ENCODE data around the gene GRM7.

GRM7 gene

DNA sequence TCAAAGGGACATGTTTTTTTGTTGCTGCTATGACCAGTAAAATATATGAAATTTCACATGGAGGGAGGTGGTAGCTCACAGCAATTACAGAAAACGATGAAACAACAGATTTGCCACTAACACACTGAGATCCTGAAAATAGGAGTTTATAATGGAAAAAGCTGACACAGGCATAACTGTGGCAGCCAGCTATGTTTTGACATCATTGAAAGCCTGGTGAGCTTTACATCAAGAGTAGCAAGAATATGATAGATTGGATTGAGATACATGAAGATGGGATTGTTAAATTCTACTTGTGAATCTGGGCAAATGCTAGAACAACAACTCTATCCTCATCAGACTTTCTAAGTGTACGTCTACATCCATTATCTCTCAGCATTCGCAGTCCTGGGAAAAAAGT lies 760.7 kb downstream of the GRM7 start:
- H3K27me3 ChIP-seq (ENCODE audit: control insufficient read depth, insufficient read depth, low read length): no peaks in the 10 kb centered on the region
- H3K4me2 ChIP-seq (ENCODE audit: low read length): no peak overlapping the region
- no peak overlapping the region for H3K9ac ChIP-seq (ENCODE audit: low read depth, low read length)
- H3K4me1 ChIP-seq (ENCODE audit: control insufficient read depth, insufficient read depth, low read length): no peaks in the 10 kb centered on the region
- no peak overlapping the region for H3K4me3 ChIP-seq (ENCODE audit: low read length)
- H3K36me3 ChIP-seq (ENCODE audit: insufficient read depth, low read length): no peaks in the 10 kb centered on the region
- no peaks in the 10 kb centered on the region for H3K9me3 ChIP-seq (replicated peaks; ENCODE audit: low read length)

DNA sequence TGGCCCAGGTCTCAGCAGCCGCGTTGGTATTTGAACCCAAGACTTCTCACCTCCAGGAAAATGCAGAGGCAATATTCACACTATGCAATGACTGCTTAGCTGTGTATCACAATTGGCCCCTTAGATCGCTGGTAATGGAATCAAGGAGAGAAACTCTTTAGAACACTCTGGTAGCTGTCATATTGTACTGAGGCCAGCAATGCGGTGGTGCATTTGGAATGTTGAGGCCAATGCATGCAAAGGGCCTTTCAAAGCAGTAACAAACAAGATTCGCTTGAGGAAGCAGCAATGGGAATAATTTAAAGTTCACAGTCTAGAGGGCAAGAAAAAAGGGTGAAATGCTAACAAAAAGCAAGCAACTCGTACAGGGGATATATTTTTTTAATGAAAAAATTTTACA lies 764.1 kb downstream of the GRM7 start:
- no peak overlapping the region for H3K4me2 ChIP-seq (ENCODE audit: low read length)
- no peaks in the 10 kb centered on the region for H3K27me3 ChIP-seq (ENCODE audit: control insufficient read depth, insufficient read depth, low read length)
- no peaks in the 10 kb centered on the region for H3K4me1 ChIP-seq (ENCODE audit: control insufficient read depth, insufficient read depth, low read length)
- no peaks in the 10 kb centered on the region for H3K9me3 ChIP-seq (replicated peaks; ENCODE audit: low read length)
- no peak overlapping the region for H3K4me3 ChIP-seq (ENCODE audit: low read length)
- H3K36me3 ChIP-seq (ENCODE audit: insufficient read depth, low read length): no peaks in the 10 kb centered on the region
- no peak overlapping the region for H3K9ac ChIP-seq (ENCODE audit: low read depth, low read length)

DNA sequence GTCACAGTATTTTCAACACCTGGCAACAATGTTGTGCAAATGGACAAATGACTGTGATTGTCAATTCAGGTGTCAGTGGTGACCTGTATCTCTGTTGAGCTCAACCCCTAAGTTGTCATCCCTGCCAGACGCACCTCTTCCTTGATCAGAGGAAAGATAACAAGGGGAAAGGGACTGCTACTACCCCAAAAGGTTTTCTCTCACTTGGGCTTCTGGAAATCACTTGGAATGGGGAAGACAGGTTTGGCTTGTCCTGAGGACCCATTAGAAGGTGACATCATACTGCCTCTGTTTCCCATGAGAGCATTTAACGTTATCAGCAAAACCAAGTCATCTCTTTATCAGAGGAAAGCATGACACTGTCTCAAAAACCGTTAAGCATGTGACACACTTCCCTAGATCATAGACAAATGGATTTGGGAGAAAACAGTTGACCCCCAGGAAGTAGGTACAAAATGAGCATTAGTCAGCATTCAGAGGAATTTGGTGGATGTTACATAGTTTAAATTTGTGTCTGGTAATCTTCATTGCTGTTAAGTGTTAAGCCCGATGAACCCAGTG lies 769.5 kb downstream of the GRM7 start:
- H3K27me3 ChIP-seq (ENCODE audit: control insufficient read depth, insufficient read depth, low read length): no peaks in the 10 kb centered on the region
- no peak overlapping the region for H3K9ac ChIP-seq (ENCODE audit: low read depth, low read length)
- H3K4me1 ChIP-seq (ENCODE audit: control insufficient read depth, insufficient read depth, low read length): no peaks in the 10 kb centered on the region
- H3K36me3 ChIP-seq (ENCODE audit: insufficient read depth, low read length): no peaks in the 10 kb centered on the region
- no peak overlapping the region for H3K4me2 ChIP-seq (ENCODE audit: low read length)
- no peak overlapping the region for H3K4me3 ChIP-seq (ENCODE audit: low read length)
- no peaks in the 10 kb centered on the region for H3K9me3 ChIP-seq (replicated peaks; ENCODE audit: low read length)

DNA sequence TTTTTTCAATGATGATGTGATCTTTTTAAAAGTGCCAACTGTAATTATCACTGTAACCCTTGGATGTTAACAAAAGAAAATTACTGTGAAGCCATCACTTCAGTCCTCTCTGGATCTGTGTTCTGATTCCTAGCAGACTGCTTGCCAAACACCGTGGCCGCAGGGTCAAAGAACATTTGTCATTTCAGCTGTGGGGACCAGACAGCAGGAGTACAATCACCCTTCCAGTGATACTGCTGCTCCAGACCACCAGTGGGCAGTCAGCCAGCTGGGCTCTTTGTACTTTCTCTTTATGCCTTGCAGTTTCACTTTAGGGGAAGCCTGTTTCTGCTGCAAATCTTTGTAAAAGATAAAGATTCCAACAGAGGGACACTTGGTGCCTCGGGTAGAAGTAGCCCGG lies 770.0 kb downstream of the GRM7 start:
- no peaks in the 10 kb centered on the region for H3K4me1 ChIP-seq (ENCODE audit: control insufficient read depth, insufficient read depth, low read length)
- H3K36me3 ChIP-seq (ENCODE audit: insufficient read depth, low read length): no peaks in the 10 kb centered on the region
- no peaks in the 10 kb centered on the region for H3K9me3 ChIP-seq (replicated peaks; ENCODE audit: low read length)
- H3K27me3 ChIP-seq (ENCODE audit: control insufficient read depth, insufficient read depth, low read length): no peaks in the 10 kb centered on the region
- no peak overlapping the region for H3K9ac ChIP-seq (ENCODE audit: low read depth, low read length)
- H3K4me3 ChIP-seq (ENCODE audit: low read length): no peak overlapping the region
- H3K4me2 ChIP-seq (ENCODE audit: low read length): no peak overlapping the region

DNA sequence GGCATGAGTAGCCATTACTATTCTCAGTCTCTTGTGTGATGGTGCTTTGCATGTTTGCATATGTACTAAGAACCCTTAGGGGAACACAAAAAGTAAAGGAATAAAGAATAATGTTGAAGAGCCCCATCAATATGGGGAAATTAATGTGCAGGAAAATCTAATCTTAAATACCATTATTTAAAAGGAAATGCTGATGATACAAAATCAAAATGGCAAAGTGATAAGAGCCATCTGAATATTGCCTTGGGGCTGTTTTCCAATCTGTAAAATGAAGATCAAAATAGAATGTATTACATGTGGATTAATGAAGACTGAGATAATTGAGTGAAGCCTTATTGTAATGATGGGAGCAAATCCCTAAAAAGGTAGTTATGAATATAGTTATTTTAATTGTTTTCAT lies 771.4 kb downstream of the GRM7 start:
- no peaks in the 10 kb centered on the region for H3K36me3 ChIP-seq (ENCODE audit: insufficient read depth, low read length)
- H3K4me3 ChIP-seq (ENCODE audit: low read length): no peak overlapping the region

DNA sequence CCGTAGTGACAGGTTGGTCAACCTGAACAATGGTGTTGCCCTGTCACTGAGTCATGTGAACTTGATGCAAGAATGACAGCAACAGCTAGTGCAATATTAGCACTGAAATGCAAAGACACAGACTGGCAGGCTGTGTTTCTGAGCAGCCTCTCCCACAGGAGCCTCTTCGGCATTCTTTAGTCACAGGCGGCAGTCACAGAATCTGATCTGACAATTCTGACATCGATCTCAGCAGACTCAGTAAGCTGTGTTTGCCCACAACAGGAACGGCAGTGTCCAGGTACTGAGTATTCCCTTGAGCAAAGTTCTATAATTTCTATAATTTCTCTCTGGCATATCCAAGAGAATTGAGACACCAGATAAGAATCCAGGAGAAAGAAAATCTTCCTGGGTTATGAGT lies 776.8 kb downstream of the GRM7 start:
- H3K4me2 ChIP-seq (ENCODE audit: low read length): no peak overlapping the region
- H3K27me3 ChIP-seq (ENCODE audit: control insufficient read depth, insufficient read depth, low read length): no peaks in the 10 kb centered on the region
- H3K4me3 ChIP-seq (ENCODE audit: low read length): no peak overlapping the region
- no peaks in the 10 kb centered on the region for H3K4me1 ChIP-seq (ENCODE audit: control insufficient read depth, insufficient read depth, low read length)
- no peak overlapping the region for H3K9ac ChIP-seq (ENCODE audit: low read depth, low read length)
- no peaks in the 10 kb centered on the region for H3K36me3 ChIP-seq (ENCODE audit: insufficient read depth, low read length)
- no peaks in the 10 kb centered on the region for H3K9me3 ChIP-seq (replicated peaks; ENCODE audit: low read length)

More for the DNA sequence above, 771.4 kb downstream of the GRM7 start:
- Histone ChIP-seq H3K4me2 (ENCODE audit: low read length) (no peak overlapping the region), H3K27me3 (ENCODE audit: control insufficient read depth, insufficient read depth, low read length) (no peaks in the 10 kb centered on the region), H3K9ac (ENCODE audit: low read depth, low read length) (no peak overlapping the region), H3K9me3 (replicated peaks; ENCODE audit: low read length) (no peaks in the 10 kb centered on the region), H3K4me1 (ENCODE audit: control insufficient read depth, insufficient read depth, low read length) (no peaks in the 10 kb centered on the region)

DNA sequence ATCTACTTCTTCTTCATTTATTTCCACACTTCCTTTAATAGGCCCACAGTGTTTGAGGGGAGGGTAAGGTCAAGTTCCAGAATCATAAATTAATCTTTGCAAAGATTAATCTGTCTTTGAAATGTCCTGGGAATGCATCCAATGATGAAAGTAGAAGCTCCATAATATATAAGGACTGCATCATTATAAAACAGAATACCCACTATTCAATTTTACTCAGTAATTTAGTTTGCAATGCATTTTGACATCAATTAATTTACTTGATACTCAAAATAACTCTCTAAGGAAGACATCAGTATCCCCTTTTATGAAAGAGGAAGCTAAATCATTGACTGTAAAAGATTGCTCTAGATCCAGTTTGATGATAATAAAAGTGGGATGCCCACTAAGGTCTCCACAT lies 777.2 kb downstream of the GRM7 start:
- no peaks in the 10 kb centered on the region for H3K36me3 ChIP-seq (ENCODE audit: insufficient read depth, low read length)

DNA sequence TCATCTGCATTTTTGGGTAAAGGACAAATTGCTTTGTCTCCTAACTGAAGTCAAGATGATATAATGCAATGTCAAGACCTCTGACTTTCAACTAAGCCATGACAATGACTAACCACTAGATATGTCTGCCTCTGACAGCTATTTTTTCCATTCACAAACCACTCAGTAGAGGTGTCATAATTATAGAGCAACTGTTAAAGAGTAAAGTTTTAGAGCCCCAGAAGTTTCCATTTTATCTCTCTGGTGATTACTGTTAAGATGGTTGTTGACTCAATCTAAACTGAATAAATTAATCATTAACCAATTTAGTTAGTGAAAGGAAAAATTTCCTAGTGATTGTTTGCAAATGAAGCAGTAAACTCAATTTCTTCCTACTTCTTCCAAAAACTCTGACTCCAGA lies 779.9 kb downstream of the GRM7 start:
- peaks cover 4% of the 10 kb centered on the region for H3K9me3 ChIP-seq (replicated peaks; ENCODE audit: low read length)
- no peaks in the 10 kb centered on the region for H3K4me1 ChIP-seq (ENCODE audit: control insufficient read depth, insufficient read depth, low read length)
- no peak overlapping the region for H3K4me2 ChIP-seq (ENCODE audit: low read length)
- H3K9ac ChIP-seq (ENCODE audit: low read depth, low read length): no peak overlapping the region
- H3K27me3 ChIP-seq (ENCODE audit: control insufficient read depth, insufficient read depth, low read length): no peaks in the 10 kb centered on the region
- no peaks in the 10 kb centered on the region for H3K36me3 ChIP-seq (ENCODE audit: insufficient read depth, low read length)
- H3K4me3 ChIP-seq (ENCODE audit: low read length): no peak overlapping the region

More for the DNA sequence above, 777.2 kb downstream of the GRM7 start:
- H3K4me1 ChIP-seq (ENCODE audit: control insufficient read depth, insufficient read depth, low read length): no peaks in the 10 kb centered on the region
- H3K27me3 ChIP-seq (ENCODE audit: control insufficient read depth, insufficient read depth, low read length): no peaks in the 10 kb centered on the region
- no peak overlapping the region for H3K4me2 ChIP-seq (ENCODE audit: low read length)
- H3K4me3 ChIP-seq (ENCODE audit: low read length): no peak overlapping the region
- H3K9me3 ChIP-seq (replicated peaks; ENCODE audit: low read length): no peaks in the 10 kb centered on the region
- no peak overlapping the region for H3K9ac ChIP-seq (ENCODE audit: low read depth, low read length)

DNA sequence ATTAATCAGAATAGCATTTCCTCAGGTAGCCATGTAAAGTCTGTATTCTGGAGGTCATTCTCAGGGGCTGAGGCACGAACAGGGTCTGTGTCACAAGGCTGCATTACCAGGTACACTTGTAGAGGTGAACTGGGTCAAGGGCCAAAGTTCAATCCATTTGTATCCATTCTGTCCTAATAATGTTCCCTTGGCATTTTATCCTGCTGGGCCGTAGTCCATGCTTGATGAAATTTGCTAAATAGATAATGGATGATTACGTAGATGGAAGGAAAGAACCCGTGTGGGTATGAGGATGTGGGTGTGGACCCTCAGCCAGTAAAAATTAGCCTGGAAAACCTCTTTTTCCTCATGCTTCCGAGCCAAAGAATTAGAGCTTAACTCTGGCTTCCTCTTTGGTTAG lies 785.9 kb downstream of the GRM7 start:
- no peak overlapping the region for H3K9ac ChIP-seq (ENCODE audit: low read depth, low read length)
- no peaks in the 10 kb centered on the region for H3K36me3 ChIP-seq (ENCODE audit: insufficient read depth, low read length)
- no peaks in the 10 kb centered on the region for H3K4me1 ChIP-seq (ENCODE audit: control insufficient read depth, insufficient read depth, low read length)
- no peak overlapping the region for H3K4me2 ChIP-seq (ENCODE audit: low read length)
- no peaks in the 10 kb centered on the region for H3K27me3 ChIP-seq (ENCODE audit: control insufficient read depth, insufficient read depth, low read length)
- H3K4me3 ChIP-seq (ENCODE audit: low read length): no peak overlapping the region
- H3K9me3 ChIP-seq (replicated peaks; ENCODE audit: low read length): peaks cover 4% of the 10 kb centered on the region

DNA sequence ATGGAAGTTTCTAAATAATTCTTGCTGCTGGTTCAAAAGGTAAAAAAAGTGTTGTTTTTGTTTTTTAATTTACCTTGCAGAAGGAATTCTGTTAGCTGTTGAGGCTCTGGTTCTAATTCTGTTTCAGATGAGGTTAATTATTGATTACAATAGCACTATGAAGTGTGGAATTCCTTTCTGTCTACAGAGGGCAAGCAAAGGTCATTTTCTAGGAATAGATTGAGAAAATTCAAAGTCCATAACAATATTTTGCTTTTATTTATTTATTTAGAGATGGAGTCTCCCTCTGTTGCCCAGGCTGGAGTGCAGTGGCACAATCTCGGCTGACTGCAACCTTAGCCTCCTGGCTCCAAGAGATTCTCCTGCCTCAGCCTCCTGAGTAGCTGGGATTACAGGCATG lies 789.6 kb downstream of the GRM7 start:
- no peaks in the 10 kb centered on the region for H3K4me1 ChIP-seq (ENCODE audit: control insufficient read depth, insufficient read depth, low read length)
- H3K36me3 ChIP-seq (ENCODE audit: insufficient read depth, low read length): no peaks in the 10 kb centered on the region
- no peak overlapping the region for H3K4me2 ChIP-seq (ENCODE audit: low read length)
- H3K4me3 ChIP-seq (ENCODE audit: low read length): no peak overlapping the region
- H3K9ac ChIP-seq (ENCODE audit: low read depth, low read length): no peak overlapping the region
- no peaks in the 10 kb centered on the region for H3K9me3 ChIP-seq (replicated peaks; ENCODE audit: low read length)
- H3K27me3 ChIP-seq (ENCODE audit: control insufficient read depth, insufficient read depth, low read length): no peaks in the 10 kb centered on the region

DNA sequence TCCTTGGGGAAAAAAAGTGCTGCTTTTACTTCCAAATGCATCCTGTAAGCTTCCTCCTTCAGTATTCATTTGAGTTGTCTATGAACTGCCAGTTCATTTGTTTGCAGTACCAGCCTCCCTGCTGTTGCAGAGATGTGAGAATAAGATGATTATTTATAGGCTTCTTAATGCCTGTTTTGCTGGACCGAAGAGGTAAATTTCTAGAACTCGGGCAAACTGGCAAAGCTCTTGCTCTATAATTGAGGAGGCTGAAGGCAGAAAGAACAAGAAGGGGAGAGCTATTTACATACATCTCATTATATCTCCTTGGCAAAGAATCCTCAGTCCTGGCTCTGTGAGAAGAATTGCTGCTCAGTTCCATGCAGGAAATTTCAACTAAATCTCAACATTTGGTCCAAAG lies 790.4 kb downstream of the GRM7 start:
- no peak overlapping the region for H3K4me2 ChIP-seq (ENCODE audit: low read length)
- H3K9me3 ChIP-seq (replicated peaks; ENCODE audit: low read length): no peaks in the 10 kb centered on the region
- H3K4me1 ChIP-seq (ENCODE audit: control insufficient read depth, insufficient read depth, low read length): no peaks in the 10 kb centered on the region
- H3K27me3 ChIP-seq (ENCODE audit: control insufficient read depth, insufficient read depth, low read length): no peaks in the 10 kb centered on the region
- no peak overlapping the region for H3K9ac ChIP-seq (ENCODE audit: low read depth, low read length)
- no peaks in the 10 kb centered on the region for H3K36me3 ChIP-seq (ENCODE audit: insufficient read depth, low read length)
- no peak overlapping the region for H3K4me3 ChIP-seq (ENCODE audit: low read length)

DNA sequence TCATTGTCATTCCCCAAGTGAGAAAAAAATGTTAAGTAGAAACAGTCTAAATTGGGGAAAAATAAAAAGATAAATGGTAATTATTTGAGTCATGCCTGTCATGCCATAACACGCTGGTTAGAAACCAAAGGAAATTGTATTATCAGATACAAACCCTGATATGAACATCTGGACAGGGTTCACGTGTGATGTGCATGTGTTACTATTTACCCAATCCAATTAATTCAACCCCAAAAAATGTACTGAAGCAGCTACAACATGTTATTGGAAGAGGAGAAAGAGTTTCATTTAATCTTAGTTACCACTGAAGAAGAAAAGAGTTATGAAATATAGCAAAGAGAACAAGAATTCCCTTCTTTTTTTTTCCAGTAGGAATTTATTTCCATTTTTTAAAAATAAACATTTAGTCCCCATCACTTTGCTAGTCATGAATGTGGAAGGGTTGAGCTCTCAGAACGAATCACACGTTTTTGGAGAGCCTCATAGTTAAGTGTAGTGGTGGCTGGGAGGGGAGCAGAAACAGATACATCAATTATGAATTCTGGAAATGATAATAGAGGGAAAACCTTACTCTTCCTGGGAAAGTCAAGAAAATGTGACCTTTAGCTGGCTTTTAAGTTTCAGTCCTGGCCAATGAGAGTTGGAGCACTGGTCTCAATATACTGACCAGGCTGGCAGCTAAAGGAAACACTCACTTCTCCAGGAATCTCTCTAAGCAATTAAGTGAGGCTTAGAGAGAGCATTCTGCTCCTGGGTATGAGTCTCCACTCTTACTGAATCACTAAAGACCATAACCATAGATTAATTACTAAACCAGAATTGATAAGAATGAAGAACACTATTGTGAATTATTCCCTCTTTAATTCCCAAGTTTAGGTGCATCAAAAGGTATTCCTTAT lies 796.5 kb downstream of the GRM7 start:
- Histone ChIP-seq H3K4me3 (ENCODE audit: low read length) (no peak overlapping the region), H3K27me3 (ENCODE audit: control insufficient read depth, insufficient read depth, low read length) (no peaks in the 10 kb centered on the region), H3K9ac (ENCODE audit: low read depth, low read length) (no peak overlapping the region), H3K4me2 (ENCODE audit: low read length) (no peak overlapping the region), H3K36me3 (ENCODE audit: insufficient read depth, low read length) (no peaks in the 10 kb centered on the region), H3K9me3 (replicated peaks; ENCODE audit: low read length) (no peaks in the 10 kb centered on the region), H3K4me1 (ENCODE audit: control insufficient read depth, insufficient read depth, low read length) (no peaks in the 10 kb centered on the region)
